Lung (tissue), 12 donors: Measurements from ENCODE around the gene TBC1D21. TPM values are rescaled to one million over a fixed set of nuclear protein-coding genes. Genes with fewer than 3 reads are reported as not detected.

Experiments
- ATAC-seq: fragments of 200-7000 bp; cut with Tn5 transposase; one replicate; pipeline ENCODE4 v1.9.1; 2020; ENCODE audit warnings: moderate number of reproducible peaks; ENCODE audit not compliant: insufficient read depth, low FRiP score
- DNase-seq, 3 donors: peaks; one replicate each; pipeline ENCODE4 v3.0.0-alpha.2; 2013 to 2017
- H3K27ac ChIP-seq, 2 donors: one replicate each; pipeline ENCODE4 v1.5.1; 2013; ENCODE audit warnings: mild to moderate bottlenecking in 2 of 2, moderate library complexity in 2 of 2, control low read depth in 1 of 2, inconsistent platforms in 1 of 2, low read depth in 1 of 2, low read length in 1 of 2
- H3K27me3 ChIP-seq, 3 donors: one replicate each; pipeline ENCODE4 v1.5.1; 2013; ENCODE audit warnings: low read length in 2 of 3; ENCODE audit not compliant: control insufficient read depth in 3 of 3, insufficient read depth in 3 of 3
- H3K36me3 ChIP-seq, 4 donors: one replicate each; pipeline ENCODE4 v1.5.1; 2013; ENCODE audit warnings: low read length in 4 of 4, mild to moderate bottlenecking in 1 of 4, moderate library complexity in 1 of 4; ENCODE audit not compliant: control insufficient read depth in 4 of 4, insufficient read depth in 4 of 4
- H3K4me1 ChIP-seq, 5 donors: one replicate each; pipeline ENCODE4 v1.5.1; 2013; ENCODE audit warnings: low read length in 5 of 5, mild to moderate bottlenecking in 2 of 5, moderate library complexity in 1 of 5; ENCODE audit not compliant: control insufficient read depth in 5 of 5, insufficient read depth in 5 of 5
- H3K4me3 ChIP-seq: one replicate; pipeline ENCODE4 v1.5.1; 2013; ENCODE audit warnings: mild to moderate bottlenecking, control low read depth, moderate library complexity
- H3K9ac ChIP-seq, 2 donors: one replicate each; pipeline ENCODE4 v1.5.1; 2013; ENCODE audit warnings: low read length in 2 of 2, control low read depth in 1 of 2; ENCODE audit not compliant: insufficient read depth in 1 of 2
- H3K9me3 ChIP-seq, 4 donors: one replicate each; pipeline ENCODE4 v1.5.1; 2013; ENCODE audit warnings: low read length in 3 of 4, mild to moderate bottlenecking in 1 of 4, moderate library complexity in 1 of 4; ENCODE audit not compliant: control insufficient read depth in 4 of 4, insufficient read depth in 3 of 4
- WGBS, 2 donors: extraction: QIAGEN DNeasy Blood & Tissue Kit; methylation state at CpG; one replicate each; pipeline ENCODE4 v1.1.7; 2013; 5-methylcytosine and 5-hydroxymethylcytosine counted together
- polyA plus RNA-seq, 2 donors: library from polyadenylated mRNA; stranded (reverse); fragments of 200-250 nt; gene quantifications; one replicate each; pipeline ENCODE4 v1.2.1, GENCODE V29; 2013
- total RNA-seq, 2 donors: library from RNA; depleted of rRNA in 1 of 2; stranded (reverse); fragments of >200 nt in 1 of 2; gene quantifications; one replicate each; pipeline ENCODE4 v1.2.1, GENCODE V29; 2014 to 2021
- TF ChIP-seq, protein P1 (sequence below): IDR thresholded peaks from 2 replicates; pipeline ENCODE4 v1.5.1; 2012; ENCODE audit warnings: mild to moderate bottlenecking; ENCODE audit errors: control extremely low read depth, extremely low read depth
- donor health status: control.
- donor health status: control.
- donor health status: Bipolar disorder and iron deficiency.
- donor health status: healthy.
- donor health status: DM: yes; HTN: yes; CAD: no.

Gene TBC1D21
- total and polyA plus RNA-seq, 4 donors = not detected

DNA sequence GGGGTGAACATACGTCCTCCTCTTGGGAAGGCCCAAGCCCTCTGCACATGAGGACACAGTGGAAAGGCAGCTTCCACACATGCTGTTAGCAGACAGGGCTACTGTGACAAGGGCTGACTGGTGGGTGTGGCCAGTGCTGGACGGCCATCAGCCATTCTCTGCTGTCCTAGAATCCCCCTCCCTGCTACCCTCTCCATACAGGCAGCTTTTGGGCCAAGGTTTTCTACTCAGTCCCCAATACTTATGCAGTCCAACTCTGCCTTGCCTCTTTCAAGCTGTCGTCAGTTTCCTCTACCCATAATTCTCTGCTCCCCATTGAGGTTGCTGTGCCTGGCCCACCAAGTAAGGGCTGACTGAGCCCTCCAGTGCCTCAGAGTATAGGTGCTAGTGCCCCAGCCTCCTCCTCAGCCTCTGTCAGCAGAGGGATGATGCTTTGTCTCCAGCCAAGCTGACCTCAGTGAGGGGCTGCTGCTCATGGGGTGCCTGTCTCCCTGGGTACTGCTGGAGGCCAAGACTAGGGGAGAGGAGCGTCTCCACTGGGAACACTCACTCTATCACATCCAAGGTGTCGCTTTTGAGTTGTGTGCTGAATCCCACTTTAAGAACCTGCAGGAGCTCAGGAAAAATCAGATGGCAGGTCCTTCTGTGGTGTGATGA, 55.7 kb downstream of the TBC1D21 start:
- WGBS, 2 donors = 73 to 76% methylated on average over 5 of the region's 5 CpGs
- Histone ChIP-seq H3K4me1 (peaks cover under 1 to 54% (median 25%) of the 10 kb centered on the region in 5 donors), H3K9me3 (no peaks in the 10 kb centered on the region), H3K27ac (no peak overlapping the region), H3K27me3 (no peaks in the 10 kb centered on the region), H3K9ac (peak overlapping the region in 1 of 2 donors; percentile 34), H3K4me3 (no peak overlapping the region), H3K36me3 (peaks cover 0 to 21% (median under 1%) of the 10 kb centered on the region in 4 donors)
- DNase-seq (peak in 1 of 3 donors; percentile 25), ATAC-seq (no peak)
- TF ChIP-seq, protein P1, sequence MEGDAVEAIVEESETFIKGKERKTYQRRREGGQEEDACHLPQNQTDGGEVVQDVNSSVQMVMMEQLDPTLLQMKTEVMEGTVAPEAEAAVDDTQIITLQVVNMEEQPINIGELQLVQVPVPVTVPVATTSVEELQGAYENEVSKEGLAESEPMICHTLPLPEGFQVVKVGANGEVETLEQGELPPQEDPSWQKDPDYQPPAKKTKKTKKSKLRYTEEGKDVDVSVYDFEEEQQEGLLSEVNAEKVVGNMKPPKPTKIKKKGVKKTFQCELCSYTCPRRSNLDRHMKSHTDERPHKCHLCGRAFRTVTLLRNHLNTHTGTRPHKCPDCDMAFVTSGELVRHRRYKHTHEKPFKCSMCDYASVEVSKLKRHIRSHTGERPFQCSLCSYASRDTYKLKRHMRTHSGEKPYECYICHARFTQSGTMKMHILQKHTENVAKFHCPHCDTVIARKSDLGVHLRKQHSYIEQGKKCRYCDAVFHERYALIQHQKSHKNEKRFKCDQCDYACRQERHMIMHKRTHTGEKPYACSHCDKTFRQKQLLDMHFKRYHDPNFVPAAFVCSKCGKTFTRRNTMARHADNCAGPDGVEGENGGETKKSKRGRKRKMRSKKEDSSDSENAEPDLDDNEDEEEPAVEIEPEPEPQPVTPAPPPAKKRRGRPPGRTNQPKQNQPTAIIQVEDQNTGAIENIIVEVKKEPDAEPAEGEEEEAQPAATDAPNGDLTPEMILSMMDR = no peak

DNA sequence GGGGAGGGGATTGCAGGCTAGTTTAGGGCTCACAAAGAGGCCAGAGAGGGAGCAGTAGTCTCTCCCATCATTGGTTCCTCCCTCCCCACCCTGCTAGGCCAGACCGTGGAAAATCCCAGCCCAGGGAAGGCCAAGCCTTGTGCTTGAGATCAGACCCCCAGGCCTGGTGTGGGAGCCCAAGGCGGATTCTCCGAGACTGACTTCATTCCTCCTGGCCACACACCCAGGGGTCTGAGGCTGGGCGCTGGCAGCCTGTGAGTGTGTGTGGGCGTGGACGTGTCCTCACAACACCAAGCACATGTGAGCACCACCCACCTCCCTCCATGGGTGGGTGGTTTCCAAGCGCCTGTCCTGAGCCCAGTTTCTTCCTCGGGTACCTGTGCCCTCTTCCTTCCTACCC, 57.0 kb downstream of the TBC1D21 start:
- Histone ChIP-seq H3K27me3 (no peaks in the 10 kb centered on the region), H3K36me3 (peaks cover 0 to 24% (median 2%) of the 10 kb centered on the region in 4 donors), H3K4me1 (peaks cover 0 to 41% (median 16%) of the 10 kb centered on the region in 5 donors), H3K4me3 (no peak overlapping the region), H3K27ac (no peak overlapping the region), H3K9ac (no peak overlapping the region), H3K9me3 (no peaks in the 10 kb centered on the region)
- no peak for ATAC-seq
- peak in 1 of 3 donors; percentile 7 for DNase-seq
- 75 to 84% methylated on average over 8 of the region's 8 CpGs for WGBS, 2 donors
- TF ChIP-seq, protein P1 = no peak

GRCh38 chr15:73930790-73931281, 57.5 kb downstream of the TBC1D21 start:
- WGBS, 2 donors = 69 to 83% methylated on average over 7 of the region's 7 CpGs
- Histone ChIP-seq H3K4me3 (no peak overlapping the region), H3K27ac (no peak overlapping the region), H3K9ac (no peak overlapping the region), H3K9me3 (no peaks in the 10 kb centered on the region), H3K36me3 (peaks cover 0 to 24% (median 2%) of the 10 kb centered on the region in 4 donors), H3K4me1 (peaks cover 0 to 40% (median 16%) of the 10 kb centered on the region in 5 donors), H3K27me3 (no peaks in the 10 kb centered on the region)
- ATAC-seq (no peak), DNase-seq (peak in 1 of 3 donors; percentile 11)
- TF ChIP-seq, protein P1 = no peak
